H9 (cell line): Measurements from ENCODE around the gene MYO18A. TPM values are rescaled to one million over a fixed set of nuclear protein-coding genes. Genes with fewer than 3 reads are reported as not detected.

Experiments
- DNase-seq: peaks from one replicate; pipeline ENCODE4 v3.0.0-alpha.2; 2017
- H2AFZ ChIP-seq: one replicate; pipeline ENCODE4 v1.6.1; 2013; ENCODE audit warnings: mild to moderate bottlenecking, low read length, control low read depth, moderate library complexity
- H2AK5ac ChIP-seq: 2 replicates; pipeline ENCODE4 v1.6.1; 2013; ENCODE audit warnings: low read length, control low read depth, mixed read lengths; ENCODE audit not compliant: insufficient read length
- H2BK120ac ChIP-seq: one replicate; pipeline ENCODE4 v1.6.1; 2013; ENCODE audit warnings: low read depth, mild to moderate bottlenecking, low read length, control low read depth, inconsistent platforms; ENCODE audit not compliant: poor library complexity, severe bottlenecking
- H2BK12ac ChIP-seq: 2 replicates; pipeline ENCODE4 v1.6.1; 2013; ENCODE audit warnings: low read length, control low read depth, mixed read lengths, low read depth; ENCODE audit not compliant: insufficient read length
- H2BK15ac ChIP-seq: 2 replicates; pipeline ENCODE4 v1.6.1; 2013; ENCODE audit warnings: low read depth, low read length, control low read depth
- H2BK20ac ChIP-seq: one replicate; pipeline ENCODE4 v1.6.1; 2013; ENCODE audit warnings: low read depth, mild to moderate bottlenecking, low read length, control low read depth, inconsistent platforms; ENCODE audit not compliant: poor library complexity, severe bottlenecking
- H2BK5ac ChIP-seq: 2 replicates; pipeline ENCODE4 v1.6.1; 2013; ENCODE audit warnings: low read length, control low read depth, mixed read lengths; ENCODE audit not compliant: insufficient read length
- H3K14ac ChIP-seq: 2 replicates; pipeline ENCODE4 v1.6.1; 2013; ENCODE audit warnings: low read length, control low read depth; ENCODE audit not compliant: insufficient read depth
- H3K18ac ChIP-seq: 2 replicates; pipeline ENCODE4 v1.6.1; 2013; ENCODE audit warnings: low read depth, mild to moderate bottlenecking, mixed read lengths, low read length, control low read depth; ENCODE audit not compliant: insufficient read length
- H3K23ac ChIP-seq: 2 replicates; pipeline ENCODE4 v1.6.1; 2013; ENCODE audit warnings: low read length, control low read depth, mixed read lengths, low read depth; ENCODE audit not compliant: insufficient read length
- H3K23me2 ChIP-seq: 2 replicates; pipeline ENCODE4 v1.6.1; 2013; ENCODE audit warnings: low read depth, mild to moderate bottlenecking, mixed read lengths, low read length, control low read depth; ENCODE audit not compliant: insufficient read length, poor library complexity, severe bottlenecking
- H3K27ac ChIP-seq: 2 replicates; pipeline ENCODE4 v1.5.1; 2013; ENCODE audit warnings: low read length, control low read depth, mixed read lengths, low read depth; ENCODE audit not compliant: insufficient read length
- H3K27me3 ChIP-seq: 2 replicates; pipeline ENCODE4 v1.6.1; 2013; ENCODE audit warnings: low read length, control low read depth, inconsistent platforms; ENCODE audit not compliant: insufficient read depth
- H3K4ac ChIP-seq: 2 replicates; pipeline ENCODE4 v1.6.1; 2013; ENCODE audit warnings: low read depth, mild to moderate bottlenecking, control low read depth, inconsistent platforms, low read length, moderate library complexity
- H3K4me1 ChIP-seq: 2 replicates; pipeline ENCODE4 v1.6.1; 2013; ENCODE audit warnings: low read length, control low read depth, inconsistent platforms; ENCODE audit not compliant: insufficient read depth
- H3K4me2 ChIP-seq: 2 replicates; pipeline ENCODE4 v1.6.1; 2013; ENCODE audit warnings: low read length, control low read depth, mixed read lengths; ENCODE audit not compliant: insufficient read length, insufficient read depth
- H3K56ac ChIP-seq: 2 replicates; pipeline ENCODE4 v1.6.1; 2013; ENCODE audit warnings: low read depth, mild to moderate bottlenecking, mixed read lengths, low read length, control low read depth; ENCODE audit not compliant: insufficient read length
- H3K79me1 ChIP-seq: 2 replicates; pipeline ENCODE4 v1.6.1; 2013; ENCODE audit warnings: low read depth, mild to moderate bottlenecking, moderate library complexity, low read length, control low read depth, inconsistent platforms; ENCODE audit not compliant: insufficient read depth, poor library complexity, severe bottlenecking
- H3K79me2 ChIP-seq: 2 replicates; pipeline ENCODE4 v1.6.1; 2013; ENCODE audit warnings: low read length, control low read depth, inconsistent platforms; ENCODE audit not compliant: insufficient read depth
- H3K9ac ChIP-seq: 2 replicates; pipeline ENCODE4 v1.6.1; 2013; ENCODE audit warnings: low read length, control low read depth, mixed read lengths; ENCODE audit not compliant: insufficient read length; ENCODE audit errors: extremely low read depth
- H3K9me3 ChIP-seq: one replicate; pipeline ENCODE4 v1.6.1; 2013; ENCODE audit warnings: low read depth, low read length, inconsistent platforms; ENCODE audit not compliant: control insufficient read depth
- H3T11ph ChIP-seq: one replicate; pipeline ENCODE4 v1.6.1; 2013; ENCODE audit warnings: mild to moderate bottlenecking, low read length, control low read depth, inconsistent platforms
- H4K20me1 ChIP-seq: one replicate; pipeline ENCODE4 v1.6.1; 2013; ENCODE audit not compliant: control insufficient read depth, insufficient read length, insufficient read depth
- H4K5ac ChIP-seq: 2 replicates; pipeline ENCODE4 v1.6.1; 2013; ENCODE audit warnings: low read depth, mild to moderate bottlenecking, mixed read lengths, low read length, control low read depth; ENCODE audit not compliant: insufficient read length
- H4K8ac ChIP-seq: replicated peaks from 2 replicates; pipeline ENCODE4 v1.6.1; 2013; ENCODE audit warnings: low read length, control low read depth, mixed read lengths, low read depth; ENCODE audit not compliant: insufficient read length
- H4K91ac ChIP-seq: 2 replicates; pipeline ENCODE4 v1.6.1; 2013; ENCODE audit warnings: low read depth, mild to moderate bottlenecking, moderate library complexity, mixed read lengths, low read length, control low read depth; ENCODE audit not compliant: insufficient read length
- H3K27ac Mint-ChIP-seq, 3 experiments: 2 replicates in 2 of 3; 3 replicates in 1 of 3; pipeline ENCODE4 v1.8.0; 2020 to 2021; ENCODE audit warnings: mixed read lengths in 3 of 3, mild to moderate bottlenecking in 1 of 3, moderate library complexity in 1 of 3
- H3K27me3 Mint-ChIP-seq: 2 replicates; pipeline ENCODE4 v1.8.0; 2021; ENCODE audit warnings: low read depth, mild to moderate bottlenecking, moderate library complexity, mixed read lengths
- H3K36me3 Mint-ChIP-seq, 3 experiments: 2 replicates in 2 of 3; 3 replicates in 1 of 3; pipeline ENCODE4 v1.8.0; 2020 to 2021; ENCODE audit warnings: low read depth in 3 of 3, mixed read lengths in 3 of 3; ENCODE audit not compliant: insufficient read depth in 1 of 3
- H3K4me1 Mint-ChIP-seq, 2 experiments: 2 replicates each; pipeline ENCODE4 v1.8.0; 2020; ENCODE audit warnings: mixed read lengths in 2 of 2
- H3K4me3 Mint-ChIP-seq, 2 experiments: 2 replicates in 1 of 2; 3 replicates in 1 of 2; pipeline ENCODE4 v1.8.0; 2020 to 2021; ENCODE audit warnings: mild to moderate bottlenecking in 2 of 2, mixed read lengths in 2 of 2, moderate library complexity in 1 of 2
- H3K9me3 Mint-ChIP-seq, 2 experiments: 2 replicates in 1 of 2; 3 replicates in 1 of 2; pipeline ENCODE4 v1.8.0; 2020; ENCODE audit warnings: mild to moderate bottlenecking in 2 of 2, mixed read lengths in 2 of 2, moderate library complexity in 1 of 2
- CTCF ChIP-seq: fragments of 200-600 bp; sonication (generic); conservative IDR thresholded peaks from 3 replicates; pipeline ENCODE4 v1.8.0; 2021; ENCODE audit warnings: antibody characterized with exemption, mild to moderate bottlenecking
- WGBS: extraction: QIAGEN DNeasy Blood & Tissue Kit; methylation state at CpG from one replicate; pipeline ENCODE4 v1.1.7; 2013; ENCODE audit warnings: missing lambda C conversion rate, low lambda C conversion rate, mixed read lengths; ENCODE audit not compliant: insufficient read length; ENCODE audit errors: extremely low coverage; 5-methylcytosine and 5-hydroxymethylcytosine counted together
- total RNA-seq: library from RNA; stranded (reverse); gene quantifications from 2 replicates; pipeline ENCODE4 v1.2.1, GENCODE V29; 2021

MYO18A gene
- total RNA-seq, 1 experiment from 2014 or later, result 21.6 TPM

GRCh38 chr17:29080965-29081364 is 99.2 kb downstream of the MYO18A start:
- H3K4me1 Mint-ChIP-seq, result peaks cover 50 to 65% of the 10 kb centered on the region in 2 experiments
- DNase-seq, result no peak
- no peak overlapping the region for H3K56ac ChIP-seq
- peaks cover 12% of the 10 kb centered on the region; the same call in 1 of the 2 replicates for H3K4me1 ChIP-seq
- no peak overlapping the region for H3K4me2 ChIP-seq
- H2AFZ ChIP-seq, result no peak overlapping the region
- TF ChIP-seq CTCF, result no peak
- no peak overlapping the region for H3K9ac ChIP-seq
- H3T11ph ChIP-seq, result no peak overlapping the region
- no peak overlapping the region for H2BK120ac ChIP-seq
- no peaks in the 10 kb centered on the region for H3K9me3 ChIP-seq
- H4K91ac ChIP-seq, result no peak overlapping the region
- no peak overlapping the region for H2BK5ac ChIP-seq
- H3K27ac ChIP-seq, result no peak overlapping the region
- no peak overlapping the region for H3K4me3 Mint-ChIP-seq
- no peak overlapping the region for H2BK12ac ChIP-seq
- peaks cover 2% of the 10 kb centered on the region for H3K27me3 Mint-ChIP-seq
- H3K23ac ChIP-seq, result no peak overlapping the region
- H3K36me3 Mint-ChIP-seq, result peaks cover 13 to 26% (median 23%) of the 10 kb centered on the region in 3 experiments; a peak in 6 of 7 replicates
- no peak overlapping the region for H4K5ac ChIP-seq
- no peaks in the 10 kb centered on the region for H3K79me1 ChIP-seq
- H3K9me3 Mint-ChIP-seq, result no peaks in the 10 kb centered on the region
- H2AK5ac ChIP-seq, result no peak overlapping the region
- H4K8ac ChIP-seq, result no peak overlapping the region
- no peak overlapping the region for H3K14ac ChIP-seq
- no peak overlapping the region for H2BK20ac ChIP-seq
- WGBS, result no CpG with 5 or more reads among the region's 14 CpGs
- no peak overlapping the region for H2BK15ac ChIP-seq
- no peak overlapping the region for H3K18ac ChIP-seq
- peak overlapping the region in 2 of 3 experiments; percentile 18 to 70; a peak in 1 of 7 replicates for H3K27ac Mint-ChIP-seq
- no peaks in the 10 kb centered on the region for H3K79me2 ChIP-seq
- H3K27me3 ChIP-seq, result no peaks in the 10 kb centered on the region
- no peaks in the 10 kb centered on the region for H4K20me1 ChIP-seq
- peaks cover 3% of the 10 kb centered on the region for H3K23me2 ChIP-seq
- no peak overlapping the region for H3K4ac ChIP-seq
